GM18873 (cell line): ENCODE data around the gene VPS18.

ENCODE experiments used
- ATAC-seq: cut with Tn5 transposase; IDR thresholded peaks from one replicate; pipeline ENCODE4 v1.9.1; 2021; ENCODE audit warnings: mild to moderate bottlenecking, moderate library complexity, moderate number of reproducible peaks; ENCODE audit not compliant: unreplicated experiment, low FRiP score

VPS18 gene

GRCh38 chr15:40917585-40917984 is 23.3 kb downstream of the VPS18 start:
- no peak for ATAC-seq

- no peak for ATAC-seq
Observed at GRCh38 chr15:40918146-40918798, 24.0 kb downstream of the VPS18 start.

GRCh38 chr15:40918799-40919392 is 24.6 kb downstream of the VPS18 start:
- ATAC-seq = no peak

GRCh38 chr15:40921949-40922607 is 27.8 kb downstream of the VPS18 start:
- ATAC-seq = no peak

- no peak for ATAC-seq
Observed at GRCh38 chr15:40922608-40923005, 28.4 kb downstream of the VPS18 start.

GRCh38 chr15:40923551-40923950 is 29.3 kb downstream of the VPS18 start:
- ATAC-seq = no peak

- no peak for ATAC-seq
Observed at GRCh38 chr15:40925495-40925862, 31.2 kb downstream of the VPS18 start.

- no peak for ATAC-seq
Observed at GRCh38 chr15:40925863-40926658, 31.8 kb downstream of the VPS18 start.

GRCh38 chr15:40926659-40927494 is 32.6 kb downstream of the VPS18 start:
- no peak for ATAC-seq

GRCh38 chr15:40927495-40927872 is 33.2 kb downstream of the VPS18 start:
- no peak for ATAC-seq

- no peak for ATAC-seq
Observed at GRCh38 chr15:40927873-40928806, 33.9 kb downstream of the VPS18 start.

- ATAC-seq = no peak
Observed at GRCh38 chr15:40928821-40929659, 34.8 kb downstream of the VPS18 start, which contains the start of gene DLL4. DLL4 (plus strand) TSS chr15:40929340; CDS start chr15:40929669, 329 bp downstream.

- no peak for ATAC-seq
Observed at GRCh38 chr15:40929660-40930429, 35.6 kb downstream of the VPS18 start.

- ATAC-seq = no peak
Observed at GRCh38 chr15:40930430-40931299, 36.4 kb downstream of the VPS18 start.

GRCh38 chr15:40931300-40932142 is 37.3 kb downstream of the VPS18 start:
- no peak for ATAC-seq

GRCh38 chr15:40932156-40932555 is 37.9 kb downstream of the VPS18 start:
- ATAC-seq = no peak
